ENCODE measurements around the gene CENPP.
"Not testable (repeated sequence)": the region's sequence is repeated elsewhere in the genome, so short reads cannot be mapped to it uniquely, and the experiment has no call there.

The CENPP gene

GRCh38 chr9:92619601-92620300, 294.0 kb downstream of the CENPP start:
- DNase-seq = no peak

- no peak for DNase-seq
Measured at GRCh38 chr9:92620845-92621244, 295.1 kb downstream of the CENPP start.

GRCh38 chr9:92623936-92624335, 298.2 kb downstream of the CENPP start:
- DNase-seq = not testable (repeated sequence)

- DNase-seq = no peak
Measured at GRCh38 chr9:92626484-92626883, 300.7 kb downstream of the CENPP start.

- DNase-seq = no peak
Measured at GRCh38 chr9:92627651-92628050, 301.9 kb downstream of the CENPP start.

- DNase-seq = no peak
Measured at GRCh38 chr9:92631452-92632343, 305.9 kb downstream of the CENPP start.

GRCh38 chr9:92632641-92633040, 306.9 kb downstream of the CENPP start:
- DNase-seq = no peak

GRCh38 chr9:92633614-92634278, 308.0 kb downstream of the CENPP start:
- DNase-seq = no peak

- DNase-seq = peak; percentile 77
Measured at GRCh38 chr9:92634712-92635605, 309.2 kb downstream of the CENPP start.

- no peak for DNase-seq
Measured at GRCh38 chr9:92635760-92636159, 310.0 kb downstream of the CENPP start.

GRCh38 chr9:92636627-92637026, 310.9 kb downstream of the CENPP start:
- DNase-seq = no peak

GRCh38 chr9:92637326-92637725, 311.6 kb downstream of the CENPP start:
- no peak for DNase-seq

- DNase-seq = no peak
Measured at GRCh38 chr9:92637886-92638620, 312.3 kb downstream of the CENPP start.

- no peak for DNase-seq
Measured at GRCh38 chr9:92638621-92639101, 312.9 kb downstream of the CENPP start.

GRCh38 chr9:92639124-92639523, 313.4 kb downstream of the CENPP start:
- DNase-seq = no peak

GRCh38 chr9:92639791-92640271, 314.1 kb downstream of the CENPP start:
- DNase-seq = no peak

GRCh38 chr9:92640398-92641091, 314.8 kb downstream of the CENPP start:
- DNase-seq = no peak

GRCh38 chr9:92641092-92641809, 315.5 kb downstream of the CENPP start:
- DNase-seq = no peak

GRCh38 chr9:92642041-92642451, 316.3 kb downstream of the CENPP start:
- no peak for DNase-seq

GRCh38 chr9:92642564-92642963, 316.8 kb downstream of the CENPP start:
- DNase-seq = no peak
